ENCODE data around the gene ADAMTS10.
"Not testable (repeated sequence)": the region's sequence is repeated elsewhere in the genome, so short reads cannot be mapped to it uniquely, and the experiment has no call there.

The ADAMTS10 gene

GRCh38 chr19:8580710-8581281, 29.7 kb downstream of the ADAMTS10 start:
- no peak overlapping the region for H3K4me3 ChIP-seq (ENCODE audit: low read depth, low read length)
- DNase-seq (ENCODE audit: low read depth): peak; percentile 11
- TF ChIP-seq, protein P1, sequence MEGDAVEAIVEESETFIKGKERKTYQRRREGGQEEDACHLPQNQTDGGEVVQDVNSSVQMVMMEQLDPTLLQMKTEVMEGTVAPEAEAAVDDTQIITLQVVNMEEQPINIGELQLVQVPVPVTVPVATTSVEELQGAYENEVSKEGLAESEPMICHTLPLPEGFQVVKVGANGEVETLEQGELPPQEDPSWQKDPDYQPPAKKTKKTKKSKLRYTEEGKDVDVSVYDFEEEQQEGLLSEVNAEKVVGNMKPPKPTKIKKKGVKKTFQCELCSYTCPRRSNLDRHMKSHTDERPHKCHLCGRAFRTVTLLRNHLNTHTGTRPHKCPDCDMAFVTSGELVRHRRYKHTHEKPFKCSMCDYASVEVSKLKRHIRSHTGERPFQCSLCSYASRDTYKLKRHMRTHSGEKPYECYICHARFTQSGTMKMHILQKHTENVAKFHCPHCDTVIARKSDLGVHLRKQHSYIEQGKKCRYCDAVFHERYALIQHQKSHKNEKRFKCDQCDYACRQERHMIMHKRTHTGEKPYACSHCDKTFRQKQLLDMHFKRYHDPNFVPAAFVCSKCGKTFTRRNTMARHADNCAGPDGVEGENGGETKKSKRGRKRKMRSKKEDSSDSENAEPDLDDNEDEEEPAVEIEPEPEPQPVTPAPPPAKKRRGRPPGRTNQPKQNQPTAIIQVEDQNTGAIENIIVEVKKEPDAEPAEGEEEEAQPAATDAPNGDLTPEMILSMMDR (IDR thresholded peaks at IDR 0.05; ENCODE audit: control insufficient read depth, extremely low read depth, insufficient read depth): peak; percentile 100

- peak; percentile 13 for DNase-seq (ENCODE audit: low read depth)
- TF ChIP-seq, protein P1 (IDR thresholded peaks at IDR 0.05; ENCODE audit: control insufficient read depth, extremely low read depth, insufficient read depth): peak; percentile 88
- H3K4me3 ChIP-seq (ENCODE audit: low read depth, low read length): no peak overlapping the region
Measured at GRCh38 chr19:8578642-8579265, 31.8 kb downstream of the ADAMTS10 start.

GRCh38 chr19:8577741-8578140, 32.8 kb downstream of the ADAMTS10 start:
- no peak overlapping the region for H3K4me3 ChIP-seq (ENCODE audit: low read depth, low read length)
- DNase-seq (ENCODE audit: low read depth): no peak
- TF ChIP-seq, protein P1 (IDR thresholded peaks at IDR 0.05; ENCODE audit: control insufficient read depth, extremely low read depth, insufficient read depth): no peak

GRCh38 chr19:8577247-8577646, 33.3 kb downstream of the ADAMTS10 start, which contains the start of gene MYO1F:
Gene MYO1F, minus strand, starts transcription at chr19:8577442. Its CDS starts 133 bp downstream, at chr19:8577309.
- TF ChIP-seq, protein P1 (IDR thresholded peaks at IDR 0.05; ENCODE audit: control insufficient read depth, extremely low read depth, insufficient read depth): no peak
- no peak within 1 kb of the TSS for H3K4me3 ChIP-seq (ENCODE audit: low read depth, low read length)
- DNase-seq (ENCODE audit: low read depth): no peak

DNA sequence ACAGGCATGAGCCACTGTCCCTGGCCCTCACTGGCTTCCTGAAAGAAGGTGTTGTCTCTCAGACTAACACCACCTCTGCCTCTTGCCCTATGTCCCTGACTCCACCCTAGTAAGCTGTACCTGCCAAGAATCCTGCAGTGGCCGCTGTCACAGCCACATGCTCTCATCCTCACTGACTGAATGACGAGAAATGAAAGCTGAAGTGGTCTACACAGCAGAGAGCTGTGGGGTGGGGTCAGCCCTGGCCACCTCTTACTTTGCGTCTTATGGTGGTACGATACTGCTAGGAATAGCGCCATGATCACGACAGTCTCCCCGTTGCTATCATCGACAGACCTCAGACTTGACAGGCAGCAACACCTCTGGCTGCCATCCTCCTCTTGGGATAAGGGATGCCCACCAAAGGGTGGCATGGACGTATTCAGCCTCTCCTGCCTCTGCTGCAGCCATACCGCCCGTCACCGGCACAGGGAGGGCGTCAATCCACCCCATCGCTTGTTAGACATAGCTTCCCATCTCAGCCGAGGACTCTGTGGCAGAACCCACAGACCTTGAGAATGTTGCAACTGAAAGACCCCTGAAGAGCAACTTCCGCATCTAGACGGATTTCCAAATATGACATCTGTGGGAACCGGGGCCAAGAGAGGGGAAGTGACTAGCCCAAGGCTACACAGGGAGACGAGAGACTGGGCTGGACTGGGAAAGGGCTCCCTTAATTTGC, 34.1 kb downstream of the ADAMTS10 start:
- DNase-seq (ENCODE audit: low read depth): no peak
- TF ChIP-seq, protein P1 (IDR thresholded peaks at IDR 0.05; ENCODE audit: control insufficient read depth, extremely low read depth, insufficient read depth): no peak
- H3K4me3 ChIP-seq (ENCODE audit: low read depth, low read length): no peak overlapping the region

GRCh38 chr19:8575467-8575997, 35.0 kb downstream of the ADAMTS10 start:
- DNase-seq (ENCODE audit: low read depth): no peak
- TF ChIP-seq, protein P1 (IDR thresholded peaks at IDR 0.05; ENCODE audit: control insufficient read depth, extremely low read depth, insufficient read depth): no peak
- no peak overlapping the region for H3K4me3 ChIP-seq (ENCODE audit: low read depth, low read length)

GRCh38 chr19:8574619-8574922, 35.9 kb downstream of the ADAMTS10 start:
- not testable (repeated sequence) for H3K4me3 ChIP-seq (ENCODE audit: low read depth, low read length); DNase-seq (ENCODE audit: low read depth)

Data from LNCaP clone FGC (cell line).